HS-5 (cell line): ENCODE data around the gene CYTH1.

Source experiments
- DNase-seq: peaks from one replicate; pipeline ENCODE4 v3.0.0-alpha.2; 2012; ENCODE audit warnings: low read depth

The CYTH1 gene

DNA sequence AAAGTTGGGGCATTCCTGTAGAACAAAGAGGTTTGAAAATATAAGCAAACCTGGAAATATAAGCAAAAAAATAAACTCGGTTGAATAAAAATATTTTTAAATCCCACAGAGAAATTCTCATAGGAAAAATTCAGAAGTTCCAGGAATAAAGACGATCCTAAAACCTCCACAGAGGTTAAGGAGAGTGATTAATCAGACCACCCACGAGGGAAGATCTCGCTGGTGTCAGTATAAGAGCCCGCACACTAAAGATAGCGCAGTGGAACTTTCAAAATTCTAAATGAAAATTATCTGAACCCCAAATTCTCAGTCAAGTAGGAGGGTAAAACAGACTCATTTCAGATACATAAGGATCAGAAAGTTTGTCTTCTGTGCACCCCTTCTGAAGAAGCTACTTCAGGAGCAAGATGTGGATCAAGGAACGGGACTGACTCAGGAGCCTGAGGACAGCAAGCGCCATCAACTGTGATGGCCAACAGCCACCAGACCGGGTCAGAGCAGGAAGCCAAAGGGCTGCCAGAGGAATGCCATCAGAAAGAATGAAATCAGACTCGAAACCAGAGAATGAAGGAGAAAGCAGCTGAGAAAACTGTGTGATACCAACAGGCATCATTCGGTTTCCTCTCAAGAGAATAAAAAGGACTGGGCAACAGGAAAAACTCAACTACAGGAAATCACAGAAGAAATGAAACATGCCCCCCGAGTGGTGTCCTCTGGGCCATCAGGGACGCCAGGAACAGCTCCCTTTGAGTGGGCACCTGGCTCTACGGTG, 66.9 kb downstream of the CYTH1 start:
- DNase-seq = no peak

DNA sequence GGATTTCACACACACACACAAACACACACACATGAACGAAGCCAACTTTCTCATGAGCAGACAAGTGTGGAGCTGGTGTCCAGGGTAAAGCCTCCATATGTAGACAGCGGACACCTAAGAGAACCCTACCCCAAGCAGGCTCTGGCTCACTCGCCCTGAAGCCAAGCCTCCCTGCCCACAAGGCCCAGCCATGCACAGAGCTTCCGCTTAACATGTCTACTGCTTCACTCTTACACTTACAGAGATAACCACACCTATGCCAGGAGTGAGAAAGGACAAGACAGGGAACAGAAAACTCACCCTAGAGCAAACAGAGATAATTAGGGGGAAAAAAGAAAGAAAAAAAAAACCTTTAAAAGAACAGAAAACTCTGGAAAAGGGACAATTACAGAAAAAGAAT, 67.5 kb downstream of the CYTH1 start:
- DNase-seq = no peak

DNA sequence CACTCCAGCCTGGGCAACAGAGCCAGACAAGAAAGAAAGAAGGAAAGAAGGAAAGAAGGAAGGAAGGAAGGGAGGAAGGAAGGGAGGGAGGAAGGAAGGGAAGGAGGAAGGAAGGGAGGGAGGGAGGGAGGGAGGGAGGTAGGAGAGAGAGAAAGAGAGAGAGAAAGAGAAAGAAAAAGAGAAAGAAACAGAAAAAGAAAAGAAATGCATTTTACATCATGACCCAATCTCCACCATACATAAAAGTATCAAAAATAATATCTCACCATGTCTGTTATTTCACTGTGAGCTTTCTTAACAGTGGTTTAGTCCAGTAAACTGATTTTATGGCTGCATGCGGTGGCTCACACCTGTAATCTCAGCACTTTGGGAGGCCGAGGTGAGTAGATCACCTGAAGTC, 70.0 kb downstream of the CYTH1 start:
- DNase-seq = no peak

DNA sequence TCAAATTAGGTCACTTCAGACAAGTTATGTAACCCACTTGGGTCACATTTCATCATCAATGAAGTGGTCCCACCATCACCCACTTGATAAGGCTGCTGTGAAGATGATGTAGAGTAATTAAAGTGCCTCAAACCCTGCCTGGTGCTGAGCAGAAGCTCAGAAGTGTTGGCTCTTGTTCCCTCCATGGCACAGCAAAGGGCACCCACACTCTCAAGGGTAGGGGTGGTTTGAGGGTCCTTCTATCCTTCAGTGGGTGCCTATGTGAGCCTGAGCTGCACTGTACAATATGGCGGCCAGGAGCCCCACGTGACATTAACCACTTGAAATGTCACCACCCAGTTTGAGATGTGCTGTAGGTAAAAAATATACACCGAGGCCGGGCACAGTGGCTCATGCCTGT, 71.5 kb downstream of the CYTH1 start:
- no peak for DNase-seq

DNA sequence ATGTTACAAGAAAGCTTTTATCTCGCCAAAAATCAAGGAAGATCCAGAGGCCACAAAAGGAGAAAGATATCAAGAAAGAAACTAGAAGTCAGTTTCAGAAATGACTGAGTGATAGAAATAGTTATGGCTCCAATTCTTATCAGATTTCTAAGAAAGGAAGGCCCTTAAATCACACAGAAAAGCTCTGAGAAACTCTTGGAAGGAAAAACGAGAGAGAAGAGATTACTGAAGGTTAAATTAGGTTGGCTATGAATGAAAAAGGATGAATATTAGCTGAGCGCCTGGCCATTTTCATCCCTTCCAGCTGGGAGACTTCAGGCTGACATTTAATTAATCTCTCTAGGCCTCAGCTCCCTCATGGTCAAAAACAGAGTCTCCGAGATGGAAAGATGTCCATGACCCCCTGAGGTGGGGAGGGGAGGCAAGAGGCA, 72.3 kb downstream of the CYTH1 start:
- no peak for DNase-seq

DNA sequence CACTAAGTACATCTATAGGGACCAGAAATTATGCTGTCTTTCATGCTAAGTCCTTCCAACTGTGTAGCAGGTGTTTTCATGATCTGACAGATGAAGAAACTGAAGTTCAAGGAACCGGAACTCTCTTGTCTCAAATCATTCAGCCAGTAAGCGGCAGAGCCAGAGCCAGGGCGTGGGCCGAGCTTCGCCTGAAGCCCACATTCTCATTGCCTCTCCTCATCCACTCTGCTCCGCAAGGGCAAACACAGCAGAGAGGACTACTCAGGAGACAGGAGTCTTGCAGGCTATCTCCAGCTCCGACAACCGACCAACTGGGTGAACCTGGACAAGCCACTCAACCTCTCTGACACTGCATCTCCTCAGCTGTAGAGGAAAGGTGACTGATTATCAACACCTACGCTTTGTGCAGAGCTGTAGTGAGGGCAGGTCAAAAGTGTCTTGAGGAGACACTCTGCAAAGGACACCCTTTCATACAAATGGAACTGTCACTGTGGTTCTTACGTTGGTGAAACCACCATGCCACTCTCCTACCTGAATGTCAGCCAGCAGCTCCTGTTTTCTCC, 72.9 kb downstream of the CYTH1 start:
- no peak for DNase-seq

DNA sequence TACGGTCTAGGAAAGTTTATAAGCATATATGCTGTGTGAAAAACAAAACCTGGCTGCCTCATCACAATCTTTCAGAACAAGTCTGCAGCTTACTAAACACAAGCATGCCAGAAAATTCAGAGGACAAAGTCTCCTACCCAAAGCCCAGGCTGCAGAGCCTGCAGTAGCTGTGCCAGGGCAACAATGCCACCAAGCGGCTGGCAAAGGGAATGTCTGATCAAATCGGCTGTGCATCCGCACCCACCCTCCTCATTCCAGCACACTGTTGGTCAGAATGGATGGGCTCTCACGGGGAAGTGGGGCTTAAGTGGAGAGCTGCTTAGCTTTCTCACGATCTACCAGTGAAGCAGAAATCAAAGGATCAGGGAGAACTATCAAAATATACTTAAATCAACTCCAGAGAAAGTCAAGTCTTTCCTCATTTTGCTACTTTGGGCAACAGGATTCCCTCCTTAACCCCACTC, 73.5 kb downstream of the CYTH1 start:
- DNase-seq = peak; percentile 22

DNA sequence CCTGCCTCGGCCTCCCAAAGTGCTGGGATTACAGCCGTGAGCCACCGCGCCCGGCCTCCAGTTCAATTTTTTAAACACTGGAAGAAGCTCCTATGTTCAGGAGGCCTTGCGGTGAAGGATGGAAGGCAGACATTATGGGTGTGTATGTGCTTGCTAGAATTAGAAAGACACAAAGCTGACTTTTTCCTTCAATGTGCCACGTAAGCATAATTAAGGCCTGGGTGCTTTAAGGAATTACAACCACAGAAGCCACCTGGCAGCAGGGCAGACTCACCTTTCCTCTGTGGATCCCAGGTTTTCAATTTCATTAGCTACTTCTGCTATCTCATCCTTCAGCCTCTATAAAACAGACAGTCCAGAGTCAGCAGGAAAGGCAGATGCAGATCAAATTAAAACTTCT, 74.2 kb downstream of the CYTH1 start:
- DNase-seq = no peak

DNA sequence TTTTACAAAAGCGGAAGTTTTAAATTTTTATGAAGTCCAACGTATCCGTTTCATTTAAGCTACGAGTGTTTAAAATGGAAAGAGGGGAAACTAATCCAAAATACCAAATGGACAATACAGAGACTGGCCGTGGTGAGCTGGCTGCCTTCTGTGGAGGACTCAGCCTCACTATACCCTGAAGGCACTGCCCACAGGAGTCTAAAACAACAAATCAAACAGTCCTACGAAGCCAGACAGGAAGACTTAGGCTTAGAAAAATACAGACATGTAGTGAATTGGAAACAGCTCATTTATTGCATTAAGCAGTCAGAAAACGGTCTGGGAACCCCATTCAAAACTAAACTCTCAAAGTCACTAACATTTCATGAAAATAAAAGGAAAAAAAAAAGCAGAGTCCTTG, 75.1 kb downstream of the CYTH1 start:
- DNase-seq = no peak

DNA sequence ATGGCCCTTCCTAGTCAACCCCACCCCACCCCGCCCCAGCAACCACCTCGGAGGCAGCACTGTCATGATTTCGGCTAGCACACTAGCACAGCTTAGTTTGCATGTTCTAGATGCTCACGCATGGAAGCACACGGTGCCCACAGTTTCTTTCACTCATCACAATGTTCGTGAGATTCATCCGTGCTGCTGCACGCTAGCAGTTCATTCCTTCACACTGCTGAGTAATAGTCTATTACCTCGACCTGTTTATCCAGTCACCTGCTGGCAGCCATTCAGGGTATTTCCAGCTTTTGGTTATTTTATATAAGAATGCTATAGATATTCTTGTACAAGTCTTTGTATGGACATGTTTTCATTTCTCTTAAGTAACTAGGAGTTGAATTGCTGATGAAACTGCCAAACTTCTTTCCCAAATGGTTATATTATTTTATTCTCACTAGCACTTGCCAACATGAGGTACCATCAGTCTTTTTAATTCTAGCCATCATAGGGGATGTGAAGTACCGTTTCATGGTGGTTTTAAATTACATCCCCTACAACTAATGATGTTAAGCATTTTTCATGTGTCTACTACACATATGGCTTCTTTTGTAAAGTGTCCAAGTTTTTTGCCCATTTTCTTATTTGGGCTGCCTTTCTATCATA, 75.7 kb downstream of the CYTH1 start:
- DNase-seq = no peak

DNA sequence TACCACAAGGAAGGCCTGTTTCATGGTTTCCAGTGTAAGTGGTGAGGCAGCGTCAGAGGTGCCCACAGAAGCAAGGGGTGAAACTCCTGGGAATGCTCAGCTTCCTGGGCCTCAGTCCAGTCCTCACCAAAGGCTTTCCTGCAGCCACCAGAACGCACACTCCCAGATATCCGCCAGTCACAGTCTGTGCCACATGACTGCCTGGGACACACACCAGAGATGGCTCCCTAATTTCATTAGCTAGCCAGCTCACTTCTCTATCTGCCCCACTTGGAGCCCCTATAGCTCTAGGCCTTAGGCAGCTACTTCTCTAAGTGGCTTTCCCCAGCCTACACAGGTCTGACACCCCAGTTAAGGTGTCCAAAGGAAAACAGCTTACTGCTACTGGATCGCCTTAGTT, 77.0 kb downstream of the CYTH1 start:
- no peak for DNase-seq

DNA sequence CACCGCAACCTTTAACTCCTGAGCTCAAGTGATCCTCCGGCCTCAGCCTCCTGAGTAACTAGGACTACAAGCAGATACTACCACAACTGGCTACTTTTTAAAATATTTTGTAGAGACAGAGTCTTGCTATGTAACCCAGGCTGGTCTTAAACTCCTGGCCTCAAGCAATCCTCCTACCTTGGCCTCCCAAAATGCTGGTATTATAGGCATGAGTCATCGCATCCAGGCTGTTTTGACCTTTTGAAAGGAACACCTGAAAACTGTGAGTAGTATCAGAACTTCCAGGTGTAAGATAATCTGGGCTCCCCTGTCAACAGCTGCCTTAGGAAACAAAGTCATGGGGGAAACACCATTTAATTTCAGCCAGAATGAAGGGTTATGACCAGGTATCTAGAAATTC, 77.5 kb downstream of the CYTH1 start:
- DNase-seq = no peak

DNA sequence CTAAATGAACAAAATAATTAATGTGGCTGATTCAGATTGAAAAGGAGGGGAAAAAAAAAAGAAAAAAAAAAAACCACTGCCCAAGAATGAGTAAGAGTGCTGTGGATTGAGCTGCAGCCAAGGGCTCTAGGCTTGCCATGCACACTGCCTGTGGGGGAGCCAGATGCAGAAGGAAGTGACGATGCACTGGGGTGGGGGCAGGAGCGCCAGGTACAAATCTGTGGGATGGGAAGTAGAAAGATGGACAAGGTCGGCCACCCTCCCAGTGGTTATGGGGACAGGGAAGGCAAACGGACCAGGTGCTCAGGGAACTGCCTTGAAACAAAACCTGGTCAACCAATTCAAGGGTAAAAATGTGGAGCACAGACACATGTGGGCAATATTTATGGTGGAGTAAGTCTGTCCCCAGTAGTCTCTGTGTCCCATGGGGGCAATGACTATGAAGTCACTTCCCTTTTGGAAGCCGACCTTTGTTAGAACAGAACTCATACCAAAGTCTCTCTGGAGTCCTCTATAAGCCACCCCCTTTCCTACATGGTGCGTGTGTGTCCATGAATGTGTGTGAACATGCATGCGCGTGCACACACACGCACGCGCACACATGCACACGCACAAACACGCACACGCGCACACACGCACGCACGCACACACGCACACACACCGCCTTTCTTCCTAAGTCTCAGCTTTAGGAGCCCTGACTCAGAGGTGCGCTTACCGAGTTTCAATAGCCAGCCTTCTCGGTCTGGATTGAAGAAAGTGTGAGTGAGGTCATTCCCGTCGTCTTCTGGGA, 84.3 kb downstream of the CYTH1 start:
- no peak for DNase-seq

DNA sequence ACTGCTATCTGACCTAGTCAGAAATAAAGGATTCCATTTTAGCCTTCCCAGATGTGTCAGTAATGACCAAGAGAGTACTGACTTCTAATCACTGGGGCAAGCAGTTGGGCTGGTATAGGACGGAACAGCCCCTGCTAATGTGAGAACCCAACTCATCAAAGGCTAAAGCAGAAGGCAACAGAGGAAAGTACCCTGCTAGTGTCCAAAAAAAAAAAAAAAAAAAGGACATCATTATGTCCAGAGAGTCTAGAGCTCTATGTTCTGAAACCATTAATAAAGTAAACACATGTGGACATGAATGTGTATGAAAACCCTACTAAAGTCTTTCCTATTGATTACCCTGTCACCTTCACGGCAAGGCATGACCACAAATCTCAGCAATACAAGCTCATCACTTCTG, 85.0 kb downstream of the CYTH1 start:
- DNase-seq = no peak

DNA sequence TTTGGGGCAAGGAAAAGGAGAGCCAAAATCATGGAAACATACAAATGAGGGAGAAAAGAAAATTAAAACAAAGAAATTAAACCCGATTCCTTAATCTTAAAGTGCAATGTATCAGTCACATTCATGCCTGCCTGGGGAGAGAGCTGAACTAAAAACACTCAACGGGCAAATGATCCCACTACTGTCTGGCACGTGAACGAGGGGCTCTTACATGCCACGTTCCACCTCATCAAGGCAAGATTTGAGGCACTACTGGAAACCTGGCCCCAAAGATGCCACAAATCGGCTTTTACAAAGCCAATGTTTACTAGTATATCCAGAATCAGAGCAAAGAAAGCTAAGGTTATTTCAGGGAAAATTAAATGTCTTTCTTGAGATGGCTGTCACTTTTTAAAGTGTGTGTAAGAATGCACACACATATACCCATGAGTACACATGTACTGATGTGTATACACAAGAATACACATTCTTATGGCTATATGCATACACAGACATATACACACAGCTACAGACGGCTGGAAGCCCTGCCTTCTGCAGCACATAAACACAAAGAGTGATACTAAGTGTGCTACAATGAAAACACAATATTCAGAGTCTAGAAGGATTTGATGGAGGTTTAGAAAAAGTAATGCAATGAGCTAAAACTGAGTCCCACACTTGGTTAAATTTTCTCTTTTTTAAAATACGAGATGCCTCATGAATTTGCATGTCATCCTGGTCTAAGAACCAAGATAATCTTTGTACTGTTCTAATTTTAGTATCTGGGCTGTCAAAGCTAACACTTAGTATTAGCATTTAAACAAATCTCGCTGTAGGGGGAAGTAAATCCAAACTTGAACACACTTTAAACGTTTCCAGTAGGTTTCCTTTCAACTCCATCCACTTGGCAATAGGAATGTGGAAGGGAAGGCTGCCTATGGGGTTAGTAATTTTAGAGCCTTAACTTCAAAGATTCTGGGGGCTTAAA, 85.8 kb downstream of the CYTH1 start:
- no peak for DNase-seq

DNA sequence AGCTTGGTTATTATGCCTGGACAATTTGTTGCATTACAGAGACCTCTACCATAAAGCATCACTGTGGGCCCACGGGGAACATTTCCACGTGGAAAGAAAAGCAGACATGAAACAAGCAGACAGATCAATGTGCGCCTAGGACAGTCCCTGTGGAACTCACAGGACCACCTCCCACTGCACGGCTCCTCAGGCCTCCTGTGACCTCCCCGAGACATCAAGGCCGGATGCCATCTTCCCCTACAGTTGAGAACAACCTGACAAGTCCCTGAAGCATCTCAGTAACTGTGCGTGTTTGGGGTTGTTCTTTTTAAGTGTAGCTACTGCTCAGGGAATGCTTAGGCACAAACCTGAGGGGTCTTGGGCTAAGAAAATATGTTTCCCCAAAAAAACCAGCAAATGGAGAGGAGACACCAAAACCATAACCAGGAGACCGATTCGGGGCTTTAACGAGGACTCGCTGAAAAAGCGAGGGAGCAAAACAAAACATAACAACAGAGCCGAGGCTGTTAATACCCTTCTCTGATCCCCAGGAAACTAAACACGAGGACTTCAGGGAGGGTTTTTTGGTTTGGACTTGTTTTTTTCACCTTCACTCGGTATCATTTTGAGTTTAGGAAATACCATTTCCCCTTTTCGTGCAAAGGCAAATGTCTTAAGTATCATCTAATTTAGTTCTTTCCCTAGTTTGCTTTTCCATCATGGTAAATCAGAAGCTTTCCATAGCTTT, 87.1 kb downstream of the CYTH1 start:
- DNase-seq = no peak

DNA sequence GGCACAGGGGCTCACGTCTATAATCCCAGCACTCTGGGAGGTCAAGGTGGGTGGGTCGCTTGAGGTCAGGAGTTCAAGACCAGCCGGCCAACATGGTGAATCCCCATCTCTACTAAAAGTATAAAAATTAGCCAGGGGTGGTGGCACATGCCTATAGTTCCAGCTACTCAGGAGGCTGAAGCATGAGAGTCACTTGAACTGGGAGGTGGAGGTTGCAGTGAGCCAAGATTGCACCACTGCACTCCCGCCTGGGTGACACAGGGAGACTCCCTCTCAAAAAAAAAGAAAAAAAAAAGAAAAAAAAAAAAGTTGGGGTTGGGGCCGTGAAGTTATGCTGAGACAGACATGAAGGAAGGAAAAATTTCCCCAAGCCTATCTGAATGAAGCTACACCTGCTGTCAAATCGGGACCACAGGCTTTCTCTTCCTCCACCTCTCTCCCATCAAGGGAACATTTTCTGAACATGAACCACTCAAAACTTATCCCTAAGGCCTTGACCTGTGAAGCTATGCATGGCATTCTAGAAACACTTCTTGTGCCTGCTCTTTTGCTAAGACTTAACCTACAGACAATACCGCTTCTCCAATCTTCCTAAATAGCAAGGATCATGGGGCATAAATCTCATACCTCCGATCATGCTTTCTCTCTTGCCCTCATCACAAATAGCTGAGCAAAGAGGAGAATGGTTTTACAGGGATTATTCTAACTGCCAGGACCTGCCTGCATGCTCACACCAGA, 88.6 kb downstream of the CYTH1 start:
- DNase-seq = no peak

DNA sequence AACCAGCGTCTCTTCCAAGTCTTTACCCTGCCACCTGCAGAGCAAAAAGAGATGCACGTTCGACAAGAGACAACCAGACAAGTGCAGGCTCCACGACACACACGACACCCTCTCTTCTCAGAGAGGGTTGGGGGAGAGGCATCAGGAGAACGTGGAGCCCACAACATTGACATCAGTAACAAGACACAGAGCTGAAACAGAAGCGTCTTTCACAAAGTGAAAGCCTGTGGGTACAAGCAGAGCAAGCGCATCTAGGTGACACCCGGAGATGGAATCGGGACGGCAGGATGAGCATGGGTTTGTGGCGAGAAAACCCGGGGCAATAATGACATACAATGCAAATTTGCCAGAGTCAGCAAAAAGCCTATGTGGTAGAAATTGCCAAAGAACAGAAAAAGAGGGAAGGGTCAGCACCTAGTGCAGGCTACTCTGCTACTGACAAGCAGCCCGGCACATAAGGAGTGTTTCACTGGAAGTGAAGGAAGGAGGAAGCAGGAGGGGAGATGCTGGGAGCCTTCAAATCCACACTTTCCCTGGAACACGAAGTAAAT, 89.5 kb downstream of the CYTH1 start:
- no peak for DNase-seq

DNA sequence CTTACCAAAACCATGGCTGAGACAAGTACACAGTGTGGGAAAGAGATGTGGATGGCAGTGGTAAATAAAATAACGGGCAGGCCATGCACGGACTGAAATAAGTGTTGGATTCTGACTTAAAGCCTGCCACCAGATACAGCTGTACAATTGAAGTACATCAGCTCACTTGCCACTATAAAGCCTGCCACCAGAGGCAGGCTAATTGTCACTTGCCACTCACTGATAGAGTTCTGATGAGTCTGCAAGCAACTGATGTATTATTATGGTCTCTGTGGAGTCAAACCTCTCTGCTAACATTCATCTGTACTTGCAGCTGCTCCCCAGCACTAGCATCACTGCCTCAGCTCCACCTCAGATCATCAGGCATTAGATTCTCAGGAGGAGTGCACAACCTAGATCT, 93.0 kb downstream of the CYTH1 start:
- no peak for DNase-seq

DNA sequence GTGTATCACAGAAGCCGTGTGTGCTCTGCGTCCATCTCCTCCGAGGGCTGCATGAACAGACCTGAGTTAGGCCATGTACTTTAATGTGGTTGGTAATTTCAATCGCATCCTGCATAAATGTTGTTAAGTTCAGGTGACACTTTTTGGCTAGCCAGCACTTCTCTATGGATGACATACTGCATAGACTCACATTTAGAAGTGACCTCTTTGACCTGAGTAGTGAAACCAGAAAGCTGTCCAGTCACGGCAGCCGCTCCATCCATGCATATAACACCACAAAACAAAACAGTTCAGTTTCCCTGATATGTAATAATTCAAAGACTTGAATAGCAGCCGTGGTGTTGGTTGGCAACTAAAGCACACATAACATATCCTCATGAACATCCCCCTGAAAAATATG, 94.1 kb downstream of the CYTH1 start:
- no peak for DNase-seq
